Epithelial cell of umbilical artery (primary cell): ENCODE data around the gene C9orf57. TPM values are rescaled to one million over a fixed set of nuclear protein-coding genes. Genes with fewer than 3 reads are reported as not detected.

Experiments used
- total RNA-seq: library from RNA; depleted of rRNA; stranded (reverse); fragments of >200 nt; gene quantifications from 2 replicates; pipeline ENCODE4 v1.2.3, GENCODE V29; 2014

Gene C9orf57, protein sequence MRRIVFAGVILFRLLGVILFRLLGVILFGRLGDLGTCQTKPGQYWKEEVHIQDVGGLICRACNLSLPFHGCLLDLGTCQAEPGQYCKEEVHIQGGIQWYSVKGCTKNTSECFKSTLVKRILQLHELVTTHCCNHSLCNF
- not detected in 2 replicates for total RNA-seq

DNA sequence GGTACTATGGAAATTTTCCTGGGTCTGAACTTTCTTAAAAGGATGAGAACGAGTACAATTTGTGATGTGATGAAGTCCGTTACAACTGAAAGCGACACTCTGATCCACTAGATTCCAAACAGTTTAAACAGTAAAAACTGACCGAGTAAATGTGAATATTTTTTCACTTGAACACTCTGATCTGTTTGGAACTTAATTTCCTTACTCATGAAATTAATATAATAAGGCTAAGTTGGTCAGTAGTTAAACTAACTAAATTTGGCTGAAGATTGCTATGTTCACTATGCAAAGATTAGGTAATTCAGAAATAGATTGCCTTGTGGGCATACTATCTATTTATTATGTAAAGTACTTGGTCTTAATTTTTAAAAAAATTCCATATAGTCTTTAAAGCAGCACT, at the start of gene C9orf57:
C9orf57 (minus strand) TSS at position 101 of the 400 bp plus-strand sequence. CDS start 1,282 bp downstream, outside the sequence.

Other genes with a start within 250 kb of the C9orf57 start
- 27.7 and 33.5 TPM in 2 replicates for gene ABHD17B, start 149.4 kb downstream of the C9orf57 start, total RNA-seq
- 11.0 and 11.4 TPM in 2 replicates for gene C9orf85, start 149.0 kb downstream of the C9orf57 start, total RNA-seq
- not detected in 2 replicates for gene GDA, start 88.8 kb upstream of the C9orf57 start, total RNA-seq